GM12878 (cell line): ENCODE results near the gene CDYL. TPM values are rescaled to one million over a fixed set of nuclear protein-coding genes. Genes with fewer than 3 reads are reported as not detected.

Experiments used
- BCL11A ChIP-seq: IDR thresholded peaks from 2 replicates; pipeline ENCODE4 v1.6.1; 2011; ENCODE audit warnings: low read depth, low read length
- BMI1 ChIP-seq: fragments of 450-650 bp; IDR thresholded peaks from 2 replicates; pipeline ENCODE4 v1.6.1; 2016; ENCODE audit warnings: mild to moderate bottlenecking, moderate library complexity, borderline replicate concordance
- ESRRA ChIP-seq: IDR thresholded peaks from 2 replicates; pipeline ENCODE4 v1.6.1; 2012; ENCODE audit warnings: mild to moderate bottlenecking, low read length, improper control_type of control experiment
- FOXM1 ChIP-seq: IDR thresholded peaks from 2 replicates; pipeline ENCODE4 v1.6.1; 2012; ENCODE audit warnings: low read depth, mild to moderate bottlenecking, inconsistent platforms, low read length, moderate library complexity
- GABPA ChIP-seq: IDR thresholded peaks from 2 replicates; pipeline ENCODE4 v1.6.1; 2014; ENCODE audit warnings: antibody characterized with exemption, low read depth, mild to moderate bottlenecking, inconsistent platforms
- KLF5 ChIP-seq: fragments of 450-650 bp; IDR thresholded peaks from 2 replicates; pipeline ENCODE4 v1.6.1; 2014; ENCODE audit warnings: mild to moderate bottlenecking; ENCODE audit not compliant: partially characterized antibody
- MLLT1 ChIP-seq: fragments of 450-650 bp; IDR thresholded peaks from 2 replicates; pipeline ENCODE4 v1.6.1; 2016; ENCODE audit warnings: mild to moderate bottlenecking
- PAX5 ChIP-seq: IDR thresholded peaks from 2 replicates; pipeline ENCODE4 v1.6.1; 2011; ENCODE audit warnings: low read depth, low read length, borderline replicate concordance
- RELA ChIP-seq: fragments of 450-650 bp; IDR thresholded peaks from 2 replicates; pipeline ENCODE4 v1.8.0; 2014; ENCODE audit warnings: borderline replicate concordance; ENCODE audit not compliant: partially characterized antibody
- polyA plus RNA-seq, 11 experiments: library from polyadenylated mRNA; depleted of rRNA in 4 of 11; unstranded in 6 of 11; stranded (reverse) in 5 of 11; fragments of >200 nt; fragmentation: Nextera tagmentation in 4 of 11; fragmentation: Illumina TruSeq in 1 of 11; extraction: Ambion mirVana in 4 of 11; extraction: Trizol in 1 of 11; gene quantifications; 1 replicate in 1 of 11; 2 replicates in 10 of 11; pipeline versions ENCODE4 v1.2.1 to v1.2.3, GENCODE V29; 2011 to 2016; ENCODE audit warnings: inconsistent platforms in 2 of 11, missing spikeins in 2 of 11, low read depth in 1 of 11
- total RNA-seq, 4 experiments: library from RNA; depleted of rRNA in 3 of 4; stranded (reverse); fragments of >200 nt in 3 of 4; fragmentation: Illumina TruSeq in 1 of 4; extraction: Trizol in 1 of 4; gene quantifications; 2 replicates each; pipeline versions ENCODE4 v1.2.1 to v1.2.3, GENCODE V29; 2013 to 2021
- TF ChIP-seq, protein P1 (sequence below): fragments of 150-350 bp; IDR thresholded peaks from 2 replicates; pipeline ENCODE4 v1.6.1; 2016; ENCODE audit warnings: low read depth, low read length

CDYL gene
- total and polyA plus RNA-seq, 10 of the 15 experiments (the other 5 are each of a cell fraction or from before 2014, with no cell fraction given): 9.3 to 61.2 (median 28.5) TPM

DNA sequence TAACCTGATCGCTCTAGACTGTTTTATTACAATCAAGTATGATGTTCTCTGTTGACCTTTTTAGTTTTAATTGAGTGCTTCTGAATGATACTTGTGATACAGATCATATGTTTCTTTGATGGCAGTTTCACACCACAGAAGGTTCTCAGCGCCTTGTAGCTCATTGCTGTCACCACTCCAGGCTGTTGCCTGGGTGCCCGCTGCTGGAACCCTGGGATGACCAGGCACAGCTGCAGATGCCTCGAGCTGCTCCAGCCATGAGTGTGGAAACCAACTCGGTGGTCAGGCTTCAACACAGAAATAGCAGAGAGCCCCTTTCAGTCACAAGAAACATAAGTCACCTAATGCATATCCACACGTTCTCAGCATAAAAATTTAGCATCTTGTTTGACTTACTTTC lies 114.9 kb downstream of the CDYL start (continued):
- TF ChIP-seq, protein P1, sequence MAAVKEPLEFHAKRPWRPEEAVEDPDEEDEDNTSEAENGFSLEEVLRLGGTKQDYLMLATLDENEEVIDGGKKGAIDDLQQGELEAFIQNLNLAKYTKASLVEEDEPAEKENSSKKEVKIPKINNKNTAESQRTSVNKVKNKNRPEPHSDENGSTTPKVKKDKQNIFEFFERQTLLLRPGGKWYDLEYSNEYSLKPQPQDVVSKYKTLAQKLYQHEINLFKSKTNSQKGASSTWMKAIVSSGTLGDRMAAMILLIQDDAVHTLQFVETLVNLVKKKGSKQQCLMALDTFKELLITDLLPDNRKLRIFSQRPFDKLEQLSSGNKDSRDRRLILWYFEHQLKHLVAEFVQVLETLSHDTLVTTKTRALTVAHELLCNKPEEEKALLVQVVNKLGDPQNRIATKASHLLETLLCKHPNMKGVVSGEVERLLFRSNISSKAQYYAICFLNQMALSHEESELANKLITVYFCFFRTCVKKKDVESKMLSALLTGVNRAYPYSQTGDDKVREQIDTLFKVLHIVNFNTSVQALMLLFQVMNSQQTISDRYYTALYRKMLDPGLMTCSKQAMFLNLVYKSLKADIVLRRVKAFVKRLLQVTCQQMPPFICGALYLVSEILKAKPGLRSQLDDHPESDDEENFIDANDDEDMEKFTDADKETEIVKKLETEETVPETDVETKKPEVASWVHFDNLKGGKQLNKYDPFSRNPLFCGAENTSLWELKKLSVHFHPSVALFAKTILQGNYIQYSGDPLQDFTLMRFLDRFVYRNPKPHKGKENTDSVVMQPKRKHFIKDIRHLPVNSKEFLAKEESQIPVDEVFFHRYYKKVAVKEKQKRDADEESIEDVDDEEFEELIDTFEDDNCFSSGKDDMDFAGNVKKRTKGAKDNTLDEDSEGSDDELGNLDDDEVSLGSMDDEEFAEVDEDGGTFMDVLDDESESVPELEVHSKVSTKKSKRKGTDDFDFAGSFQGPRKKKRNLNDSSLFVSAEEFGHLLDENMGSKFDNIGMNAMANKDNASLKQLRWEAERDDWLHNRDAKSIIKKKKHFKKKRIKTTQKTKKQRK: no peak
- TF ChIP-seq GABPA (no peak), KLF5 (no peak), MLLT1 (no peak), FOXM1 (no peak), ESRRA (no peak), BCL11A (no peak), PAX5 (no peak), BMI1 (no peak), RELA (no peak)
